ENCODE data around the gene INO80C.

Gene INO80C

GRCh38 chr18:35497370-35498197 lies at the start of gene INO80C:
Gene INO80C, minus strand, starts transcription at chr18:35497960. Its CDS starts 86 bp downstream, at chr18:35497874.
- DNase-seq (ENCODE audit: low spot score) = peak; percentile 96

- DNase-seq (ENCODE audit: low spot score) = no peak
These were observed 49.3 kb upstream of the INO80C start for GRCh38 chr18:35547008-35547605.

GRCh38 chr18:35542356-35542755 lies 44.6 kb upstream of the INO80C start:
- no peak for DNase-seq (ENCODE audit: low spot score)

- no peak for DNase-seq (ENCODE audit: low spot score)
These were observed 37.5 kb upstream of the INO80C start for GRCh38 chr18:35535297-35535696.

GRCh38 chr18:35533916-35534405 lies 36.2 kb upstream of the INO80C start:
- no peak for DNase-seq (ENCODE audit: low spot score)

- no peak for DNase-seq (ENCODE audit: low spot score)
These were observed 31.1 kb upstream of the INO80C start for GRCh38 chr18:35528749-35529274.

GRCh38 chr18:35526495-35527059 lies 28.8 kb upstream of the INO80C start:
- no peak for DNase-seq (ENCODE audit: low spot score)

- no peak for DNase-seq (ENCODE audit: low spot score)
These were observed 28.2 kb upstream of the INO80C start for GRCh38 chr18:35525795-35526494.

- DNase-seq (ENCODE audit: low spot score) = no peak
These were observed 26.5 kb upstream of the INO80C start for GRCh38 chr18:35524226-35524625.

- no peak for DNase-seq (ENCODE audit: low spot score)
These were observed 24.6 kb upstream of the INO80C start for GRCh38 chr18:35522130-35522959.

GRCh38 chr18:35521133-35521532 lies 23.4 kb upstream of the INO80C start:
- DNase-seq (ENCODE audit: low spot score) = no peak

- DNase-seq (ENCODE audit: low spot score) = no peak
These were observed 21.6 kb upstream of the INO80C start for GRCh38 chr18:35519148-35519899.

- DNase-seq (ENCODE audit: low spot score) = no peak
These were observed 20.0 kb upstream of the INO80C start for GRCh38 chr18:35517715-35518114.

GRCh38 chr18:35516789-35517188 lies 19.0 kb upstream of the INO80C start:
- DNase-seq (ENCODE audit: low spot score) = no peak

- no peak for DNase-seq (ENCODE audit: low spot score)
These were observed 18.6 kb upstream of the INO80C start for GRCh38 chr18:35516351-35516750.

- no peak for DNase-seq (ENCODE audit: low spot score)
These were observed 17.8 kb upstream of the INO80C start for GRCh38 chr18:35515460-35516130.

GRCh38 chr18:35514752-35515459 lies 17.1 kb upstream of the INO80C start:
- no peak for DNase-seq (ENCODE audit: low spot score)

GRCh38 chr18:35514283-35514682 lies 16.5 kb upstream of the INO80C start:
- DNase-seq (ENCODE audit: low spot score) = no peak

GRCh38 chr18:35513181-35513936 lies 15.6 kb upstream of the INO80C start:
- DNase-seq (ENCODE audit: low spot score) = no peak
